CD4-positive, alpha-beta T cell treated with Interleukin-12 subunit alpha and Interleukin-12 subunit beta, for 1 hour (primary cell): ENCODE results near the gene NAALADL1.
A peak's percentile ranks its signal among the peaks of the same experiment; 100 is the strongest.

Source experiments
- DNase-seq: peaks from one replicate; pipeline ENCODE4 v3.0.0-alpha.2; 2020

The NAALADL1 gene

DNA sequence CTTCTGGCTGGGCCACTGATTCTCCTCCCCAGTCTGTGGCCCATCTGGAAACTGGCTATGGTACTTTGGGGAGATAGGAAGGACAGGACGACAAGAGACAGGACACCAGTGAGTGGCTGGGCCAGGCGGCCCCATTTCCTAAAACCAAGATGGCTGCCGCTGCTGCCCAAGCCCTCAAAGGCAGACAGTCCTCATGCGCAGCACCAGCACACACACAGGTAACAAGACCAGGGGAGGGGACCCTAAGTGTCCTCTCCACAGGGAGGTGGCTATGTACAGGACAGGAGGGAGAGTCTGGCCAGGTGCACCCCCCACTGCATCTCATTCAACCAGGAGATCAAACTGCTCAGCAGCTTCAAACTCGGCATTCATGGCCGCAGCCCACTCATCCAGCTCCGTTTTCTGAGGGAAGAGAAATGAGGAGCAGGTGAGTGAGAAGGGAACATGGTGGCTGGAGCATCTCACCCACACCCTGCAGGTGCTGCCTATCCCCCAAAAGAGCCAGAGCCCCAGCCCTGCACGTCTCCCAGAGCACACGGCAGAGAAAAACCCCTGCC, 20.5 kb upstream of the NAALADL1 start:
- DNase-seq = no peak

DNA sequence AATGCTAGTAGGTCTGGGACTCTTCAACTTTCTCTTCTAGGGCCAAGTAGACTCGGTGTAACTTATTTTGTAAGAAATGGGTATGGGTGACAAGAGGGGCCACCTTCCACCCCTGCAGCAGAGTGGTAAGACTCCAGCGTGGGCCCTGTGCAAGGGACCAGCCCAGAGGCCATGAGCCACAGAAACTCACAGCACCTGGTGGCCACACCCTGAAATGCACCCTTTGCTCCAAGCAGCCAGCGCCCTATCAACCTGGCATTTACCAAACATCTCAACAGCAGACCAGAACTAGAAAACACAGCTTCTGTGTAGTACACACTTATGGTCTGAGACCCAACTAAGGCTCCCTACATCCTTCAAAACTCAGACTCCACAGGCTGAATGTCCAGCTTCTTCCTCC, 19.8 kb upstream of the NAALADL1 start:
- peak; percentile 82 for DNase-seq

DNA sequence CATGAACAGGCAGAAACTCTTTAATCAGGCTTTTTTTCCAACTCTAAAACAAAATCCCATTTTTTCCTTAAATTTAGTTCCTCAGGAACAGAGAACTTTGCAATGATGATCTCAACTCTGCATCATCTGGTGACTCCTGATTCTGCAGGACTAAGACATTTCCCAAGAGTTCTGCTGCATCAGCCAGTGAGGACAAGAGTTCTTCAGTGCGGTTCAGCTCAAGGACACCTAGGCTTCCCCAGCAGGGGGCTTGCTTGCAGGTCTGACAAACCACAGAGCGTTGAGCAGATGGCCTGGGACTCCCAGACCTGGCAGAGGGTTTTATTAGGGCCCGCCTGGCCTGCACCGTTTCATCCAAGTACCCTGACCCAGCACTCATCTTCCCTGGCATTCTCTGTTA, 19.1 kb upstream of the NAALADL1 start:
- DNase-seq = no peak

GRCh38 chr11:65072631-65072966, 14.2 kb upstream of the NAALADL1 start:
- no peak for DNase-seq

- no peak for DNase-seq
These were observed 13.7 kb upstream of the NAALADL1 start for GRCh38 chr11:65071907-65072630.

- DNase-seq = no peak
These were observed 10.9 kb upstream of the NAALADL1 start for GRCh38 chr11:65069217-65069616.

- no peak for DNase-seq
These were observed 9.1 kb upstream of the NAALADL1 start for GRCh38 chr11:65067446-65067845.

DNA sequence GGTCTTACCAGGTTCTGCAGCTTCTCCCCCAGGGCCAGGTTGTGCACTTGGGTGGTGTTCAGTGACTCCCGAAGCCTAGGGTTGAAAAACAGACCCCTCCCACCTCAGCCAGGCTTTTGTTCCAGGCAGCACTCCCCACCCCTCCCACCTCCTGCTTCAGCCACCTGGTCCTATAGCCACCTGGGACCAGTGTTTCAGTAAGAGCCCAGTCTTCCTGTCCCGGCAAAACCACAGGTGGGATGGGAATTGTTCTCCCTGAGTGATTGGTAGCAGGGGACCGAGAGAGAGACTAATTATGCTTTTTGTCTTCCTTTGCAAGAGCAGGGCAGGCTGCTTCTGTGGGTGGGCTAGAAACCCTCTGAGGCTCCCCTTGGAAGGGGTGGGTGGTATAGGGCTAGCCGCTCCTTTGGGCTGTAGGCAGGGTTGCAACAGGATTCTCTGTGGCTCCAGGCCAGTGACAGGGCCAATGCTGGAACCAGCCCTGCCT, 8.5 kb upstream of the NAALADL1 start:
- no peak for DNase-seq

GRCh38 chr11:65066315-65066714, 8.0 kb upstream of the NAALADL1 start:
- DNase-seq = no peak

DNA sequence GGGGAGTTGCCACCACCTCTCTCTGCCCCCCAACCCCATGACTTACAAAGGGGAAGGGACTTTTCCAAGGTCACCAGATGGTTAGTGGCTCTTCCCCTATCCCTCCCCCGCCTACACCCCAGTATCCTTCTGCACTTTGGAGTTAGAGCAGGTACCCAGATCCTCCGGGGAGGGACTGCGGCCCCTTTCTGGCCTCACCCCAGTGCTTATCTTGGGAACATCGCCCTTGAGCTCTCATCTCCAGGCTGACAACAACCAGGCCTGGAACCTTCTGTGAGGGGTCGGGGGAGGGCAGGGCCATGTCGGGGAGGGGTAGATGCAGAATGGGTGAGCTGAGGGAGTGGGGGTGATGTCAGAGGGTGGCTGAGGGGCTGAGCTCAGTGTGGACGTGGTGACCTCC, 7.5 kb upstream of the NAALADL1 start:
- no peak for DNase-seq

DNA sequence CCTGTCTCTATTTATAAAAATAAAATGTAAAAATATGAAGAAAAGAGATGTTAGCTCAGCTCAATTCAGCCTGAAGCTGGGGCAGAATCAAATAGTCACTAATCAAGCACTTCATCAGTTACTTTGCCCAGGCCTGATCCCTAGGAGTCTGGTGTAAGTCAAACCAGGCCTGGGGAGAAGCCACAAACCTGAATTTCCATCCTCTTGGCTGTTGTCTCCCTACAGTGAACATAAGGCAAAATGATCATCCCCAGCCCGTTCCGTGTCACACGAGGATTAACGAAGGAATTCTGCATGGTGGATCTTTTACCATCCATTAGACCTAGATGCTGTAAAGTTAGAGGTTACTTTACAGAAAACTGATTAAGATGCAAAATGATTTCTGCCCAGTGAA, 6.5 kb upstream of the NAALADL1 start:
- no peak for DNase-seq

- no peak for DNase-seq
These were observed 5.2 kb upstream of the NAALADL1 start for GRCh38 chr11:65063532-65063931.

DNA sequence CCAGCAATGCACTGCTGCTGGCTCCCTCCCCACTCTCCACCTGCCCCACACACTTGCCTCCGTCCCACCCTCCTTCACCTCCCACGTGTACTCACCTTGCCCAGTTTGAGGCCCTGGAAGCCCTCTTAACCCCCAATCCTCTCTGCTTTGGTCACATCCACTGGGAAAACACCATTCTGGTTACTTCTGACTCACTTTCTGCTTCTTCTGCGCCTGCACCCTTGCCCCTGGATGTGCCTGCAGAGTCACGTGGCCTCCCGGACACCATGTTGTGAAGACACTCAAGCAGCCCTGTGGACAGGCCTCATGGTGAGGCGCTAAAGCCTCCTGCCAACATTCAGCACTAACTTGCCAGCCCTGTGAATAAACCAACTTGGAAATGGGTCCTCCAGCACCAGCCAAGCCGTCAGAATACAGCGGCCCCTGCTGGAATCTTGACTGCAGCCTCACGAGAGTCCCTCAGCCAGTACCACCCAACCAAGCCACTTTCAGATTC, 2.6 kb upstream of the NAALADL1 start:
- DNase-seq = no peak

- no peak for DNase-seq
These were observed 1.8 kb upstream of the NAALADL1 start for GRCh38 chr11:65059959-65060824.

DNA sequence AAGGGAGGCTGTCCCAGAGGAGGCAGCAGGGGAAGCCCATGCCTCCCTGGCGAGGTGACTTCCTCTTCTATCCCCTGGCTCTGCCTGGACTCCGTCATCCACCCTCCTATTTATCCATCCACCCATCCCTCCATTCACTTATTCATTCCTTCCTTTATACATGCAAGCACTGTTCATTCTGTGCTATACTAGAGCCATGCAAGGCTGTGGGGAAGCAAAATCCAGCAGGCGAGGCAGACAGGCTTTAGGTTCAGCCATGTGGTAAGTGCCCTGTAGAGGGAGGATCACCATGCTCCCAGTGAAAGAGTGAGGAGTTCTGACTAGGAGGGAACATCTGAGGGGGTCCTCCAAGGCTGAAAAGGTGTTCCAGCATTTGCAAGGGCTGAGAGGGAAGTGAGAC, 1.2 kb upstream of the NAALADL1 start:
- DNase-seq = no peak

- no peak for DNase-seq
These were observed 341 bp downstream of the NAALADL1 start for GRCh38 chr11:65058012-65058411.

DNA sequence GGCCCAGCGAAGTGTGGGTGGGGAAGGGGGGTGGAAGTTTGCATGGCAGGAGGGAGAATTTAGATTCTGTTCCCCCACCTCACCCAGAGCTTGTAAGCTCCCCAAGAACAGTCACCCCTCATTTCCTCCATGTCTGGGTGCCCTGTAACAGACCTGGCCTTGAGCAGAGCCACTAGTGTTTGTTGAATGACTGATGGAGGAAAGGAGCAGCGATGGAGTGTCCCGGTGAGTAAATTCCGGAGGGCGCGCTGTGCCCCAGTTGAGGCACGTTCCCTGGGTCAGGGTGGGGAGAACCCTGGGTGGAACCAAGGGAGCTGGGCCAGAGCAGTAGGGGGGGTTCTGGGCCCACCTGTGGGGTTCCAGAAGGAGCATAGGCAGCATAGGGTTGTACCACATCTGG, 827 bp downstream of the NAALADL1 start:
- DNase-seq = no peak

DNA sequence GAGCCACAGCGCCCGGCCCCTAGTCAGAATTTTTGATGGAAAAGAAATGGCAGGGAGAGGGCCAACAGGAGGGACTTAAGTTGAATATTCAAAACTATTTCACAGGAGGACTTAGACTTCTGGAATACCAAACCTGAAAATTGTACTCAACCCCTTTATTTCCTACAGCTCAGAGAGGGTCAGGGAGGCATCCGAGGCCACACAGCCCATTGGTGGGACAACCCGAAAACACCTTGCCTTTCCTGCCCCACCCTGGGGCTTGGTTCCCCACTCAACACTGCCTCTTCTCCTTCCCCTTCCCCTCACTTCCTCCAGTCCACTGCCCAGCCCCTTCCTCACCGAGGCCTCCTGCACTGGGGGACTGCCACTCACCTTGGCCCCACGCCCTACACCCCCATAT, 1.4 kb downstream of the NAALADL1 start:
- DNase-seq = no peak

DNA sequence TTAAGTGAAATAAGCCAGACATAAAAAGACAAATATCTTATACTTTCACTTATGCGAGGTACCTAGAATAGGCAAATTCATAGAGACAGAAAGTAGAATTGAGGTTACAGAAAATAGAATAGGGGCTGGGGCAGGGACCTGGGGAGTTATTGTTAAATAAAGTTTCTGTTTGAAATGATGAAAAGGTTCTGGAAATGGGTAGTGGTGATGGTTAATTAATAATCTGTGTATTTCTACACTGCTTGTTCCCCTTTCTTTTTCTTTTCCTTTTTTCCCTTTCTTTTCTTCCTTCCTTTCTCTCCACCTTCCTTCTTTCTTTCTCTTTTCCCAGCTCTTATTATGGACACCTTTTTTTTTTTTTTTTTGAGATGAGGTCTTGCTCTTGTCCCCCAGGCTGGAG, 2.8 kb downstream of the NAALADL1 start:
- no peak for DNase-seq

GRCh38 chr11:65053827-65054508, 4.4 kb downstream of the NAALADL1 start:
- peak; percentile 31 for DNase-seq

GRCh38 chr11:65051398-65051858, 6.9 kb downstream of the NAALADL1 start:
- DNase-seq = no peak

DNA sequence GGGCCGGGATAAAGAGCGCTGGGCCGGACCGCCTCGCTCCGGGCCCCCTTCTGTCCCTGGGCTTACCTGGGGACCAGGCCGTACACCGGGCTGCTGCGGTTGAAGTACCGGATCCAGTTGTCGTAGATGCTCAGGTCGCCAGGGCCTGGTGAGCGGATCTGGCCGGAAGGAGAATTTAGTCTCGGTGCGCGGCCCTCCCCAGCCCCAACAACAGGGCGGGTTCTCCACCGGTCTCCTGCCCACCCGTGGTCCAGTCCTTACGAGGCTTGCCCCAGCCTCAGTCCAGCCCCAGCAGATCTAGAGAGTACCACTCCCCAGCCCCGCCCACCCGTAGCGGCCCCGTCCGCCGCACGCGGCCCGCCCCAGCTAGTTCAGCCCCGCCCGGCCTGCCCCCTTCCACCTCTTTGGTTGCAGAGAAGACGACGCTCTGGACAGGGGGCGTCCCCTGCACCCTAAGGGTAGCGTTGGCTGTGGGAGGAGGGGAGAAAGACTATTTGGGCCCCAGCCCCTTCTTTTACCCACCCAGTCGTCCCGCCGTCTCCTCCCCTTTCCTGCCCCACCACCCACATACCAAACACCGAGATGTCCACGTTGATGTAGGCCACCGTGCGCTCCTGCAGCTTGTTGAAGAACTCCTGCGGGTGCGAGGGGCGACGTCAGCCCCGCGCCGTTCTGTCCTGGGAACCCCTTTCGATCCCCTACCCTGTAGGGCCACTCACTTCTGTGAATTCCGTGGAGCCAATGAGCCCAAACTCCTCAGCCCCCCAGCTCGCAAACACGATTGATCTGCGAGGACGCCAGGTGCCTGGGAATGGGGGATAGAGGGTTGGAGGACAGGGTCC, 10.6 kb downstream of the NAALADL1 start:
- DNase-seq = peak; percentile 17
